PC-3 (cell line): Measurements from ENCODE around the gene OSBPL6. TPM values are rescaled to one million over a fixed set of nuclear protein-coding genes. Genes with fewer than 3 reads are reported as not detected.

Source experiments
- ATAC-seq: fragments of 200-7000 bp; cut with Tn5 transposase; 2 replicates; pipeline ENCODE4 v1.9.1; 2020; ENCODE audit warnings: mild to moderate bottlenecking, moderate library complexity
- BruUV-seq: library from RNA; stranded (reverse); fragments of 400-500 nt; replicated peaks from 2 replicates; lab custom pipeline; 2021; lab: Mats Ljungman, UMichigan
- CTCF ChIA-PET: fragments of 300-600 bp; sonication (Branson Sonifier 250); formaldehyde crosslinking; loops from one replicate; lab custom pipeline; 2022; ENCODE audit warnings: antibody characterized with exemption; lab: Charles Lee
- POLR2A ChIA-PET: fragments of 300-600 bp; sonication (Branson Sonifier 250); formaldehyde crosslinking; loops from one replicate; lab custom pipeline; 2022; ENCODE audit warnings: antibody characterized with exemption; ENCODE audit not compliant: unreplicated experiment; lab: Charles Lee
- DNase-seq: peaks from one replicate; pipeline ENCODE4 v3.0.0-alpha.2; 2015
- H2AFZ ChIP-seq: fragments of 300-600 bp; sonication (generic); 2 replicates; pipeline ENCODE4 v1.6.0; 2016; ENCODE audit warnings: antibody characterized with exemption, low read length
- H3F3A ChIP-seq: fragments of 300-600 bp; sonication (generic); one replicate; pipeline ENCODE4 v1.6.0; 2017; ENCODE audit warnings: antibody characterized with exemption, low read length, control low read depth, mild to moderate bottlenecking; ENCODE audit not compliant: unreplicated experiment
- H3K27ac ChIP-seq: fragments of 300-600 bp; sonication (generic); 2 replicates; pipeline ENCODE4 v1.5.1; 2016; ENCODE audit warnings: mild to moderate bottlenecking, low read length
- H3K27me3 ChIP-seq: fragments of 300-600 bp; sonication (generic); 2 replicates; pipeline ENCODE4 v1.6.1; 2016; ENCODE audit warnings: low read length, mixed read lengths
- H3K36me3 ChIP-seq: fragments of 300-600 bp; sonication (generic); 2 replicates; pipeline ENCODE4 v1.6.1; 2016; ENCODE audit warnings: low read depth, mixed run types, low read length, mixed read lengths
- H3K4me1 ChIP-seq: fragments of 300-600 bp; sonication (generic); 2 replicates; pipeline ENCODE4 v1.5.1; 2016; ENCODE audit warnings: low read length; ENCODE audit not compliant: insufficient read depth
- H3K4me2 ChIP-seq: fragments of 300-600 bp; sonication (generic); 2 replicates; pipeline ENCODE4 v1.6.0; 2016; ENCODE audit warnings: low read length
- H3K4me3 ChIP-seq: fragments of 300-600 bp; sonication (generic); 2 replicates; pipeline ENCODE4 v1.5.1; 2016; ENCODE audit warnings: mild to moderate bottlenecking, low read length, mixed read lengths
- H3K79me2 ChIP-seq: fragments of 300-600 bp; sonication (generic); 2 replicates; pipeline ENCODE4 v1.6.1; 2017; ENCODE audit warnings: low read length, mixed read lengths
- H3K9ac ChIP-seq: fragments of 300-600 bp; sonication (generic); 2 replicates; pipeline ENCODE4 v1.6.0; 2016; ENCODE audit warnings: mild to moderate bottlenecking, low read length
- H3K9me2 ChIP-seq: fragments of 300-600 bp; sonication (generic); replicated peaks from 2 replicates; pipeline ENCODE4 v1.6.1; 2016; ENCODE audit warnings: mixed run types, low read length, mixed read lengths
- H3K9me3 ChIP-seq: fragments of 300-600 bp; sonication (generic); 2 replicates; pipeline ENCODE4 v1.6.1; 2016; ENCODE audit warnings: low read length, mixed read lengths
- H4K20me1 ChIP-seq: fragments of 300-600 bp; sonication (generic); 2 replicates; pipeline ENCODE4 v1.6.1; 2016; ENCODE audit warnings: low read length, mixed read lengths
- EZH2 ChIP-seq: fragments of 300-600 bp; sonication (generic); IDR thresholded peaks from one replicate; pipeline ENCODE4 v1.6.1; 2017; ENCODE audit warnings: antibody characterized with exemption, mild to moderate bottlenecking, low read length; ENCODE audit not compliant: unreplicated experiment
- EZH2phosphoT487 ChIP-seq: fragments of 300-600 bp; sonication (generic); IDR thresholded peaks from 2 replicates; pipeline ENCODE4 v1.6.1; 2018; ENCODE audit warnings: mild to moderate bottlenecking, antibody characterized with exemption, low read length, borderline replicate concordance
- intact Hi-C: fragments of 100-400 bp; cut with micrococcal nuclease; formaldehyde crosslinking; loops from 2 replicates; pipeline ENCODE4 v1.9.0; 2023
- total RNA-seq: library from RNA; depleted of rRNA; stranded (reverse); fragments of >200 nt; gene quantifications from 2 replicates; pipeline ENCODE4 v1.2.3, GENCODE V29; 2014
- TF ChIP-seq, protein P1 (sequence below): fragments of 300-600 bp; sonication (generic); conservative IDR thresholded peaks from 2 replicates; pipeline ENCODE4 v1.5.1; 2017; ENCODE audit warnings: antibody characterized with exemption, low read depth, mild to moderate bottlenecking, low read length

OSBPL6 gene
- total RNA-seq, 1 experiment from 2014 or later, result 4.0 TPM

DNA sequence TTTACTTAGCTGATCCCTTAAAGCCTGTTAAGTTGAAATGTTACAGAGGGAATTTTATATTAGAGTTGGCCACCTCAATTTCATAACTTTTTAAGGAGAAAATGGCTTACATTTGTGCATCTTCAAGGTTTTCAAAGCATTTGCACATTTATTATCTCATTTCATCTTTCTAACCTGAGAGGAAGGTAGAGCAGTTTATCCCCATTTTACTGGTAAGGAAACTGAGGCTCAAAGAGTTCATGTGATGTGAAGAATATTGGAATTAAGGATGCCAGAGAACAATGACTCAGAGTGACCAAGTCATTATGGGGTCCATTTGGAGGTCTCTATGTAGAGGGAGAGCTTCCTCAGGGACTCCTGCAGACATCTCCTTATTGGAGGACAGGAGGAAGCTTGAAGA is 221.7 kb downstream of the OSBPL6 start:
- no peak overlapping the region for H3K4me2 ChIP-seq
- intact Hi-C loops, result loop anchor here (5.0 to 10.0 kb wide), 3 partner anchors 434 to 631 kb away; no protein-coding TSS in a partner anchor
- H4K20me1 ChIP-seq, result no peaks in the 10 kb centered on the region
- no peaks in the 10 kb centered on the region for H3K9me2 ChIP-seq
- H3K9ac ChIP-seq, result no peak overlapping the region
- H2AFZ ChIP-seq, result no peak overlapping the region
- no peaks in the 10 kb centered on the region for H3K27me3 ChIP-seq
- BruUV-seq, result no TSS peak
- ChIA-PET CTCF (no interaction called here), POLR2A (interaction anchor here (0.6 kb wide), 1 partner anchor 285 kb away, joined by 4 read pairs; no protein-coding TSS in a partner anchor)
- H3K4me3 ChIP-seq, result no peak overlapping the region
- H3K4me1 ChIP-seq, result peaks cover 6% of the 10 kb centered on the region; the same call in 1 of the 2 replicates
- ATAC-seq (no peak), DNase-seq (no peak)
- no peaks in the 10 kb centered on the region for H3K36me3 ChIP-seq
- H3F3A ChIP-seq, result no peaks in the 10 kb centered on the region
- no peak overlapping the region for H3K27ac ChIP-seq
- no peaks in the 10 kb centered on the region for H3K9me3 ChIP-seq
- H3K79me2 ChIP-seq, result no peaks in the 10 kb centered on the region
- no peak for TF ChIP-seq EZH2
- TF ChIP-seq EZH2phosphoT487, result no peak
- TF ChIP-seq, protein P1, sequence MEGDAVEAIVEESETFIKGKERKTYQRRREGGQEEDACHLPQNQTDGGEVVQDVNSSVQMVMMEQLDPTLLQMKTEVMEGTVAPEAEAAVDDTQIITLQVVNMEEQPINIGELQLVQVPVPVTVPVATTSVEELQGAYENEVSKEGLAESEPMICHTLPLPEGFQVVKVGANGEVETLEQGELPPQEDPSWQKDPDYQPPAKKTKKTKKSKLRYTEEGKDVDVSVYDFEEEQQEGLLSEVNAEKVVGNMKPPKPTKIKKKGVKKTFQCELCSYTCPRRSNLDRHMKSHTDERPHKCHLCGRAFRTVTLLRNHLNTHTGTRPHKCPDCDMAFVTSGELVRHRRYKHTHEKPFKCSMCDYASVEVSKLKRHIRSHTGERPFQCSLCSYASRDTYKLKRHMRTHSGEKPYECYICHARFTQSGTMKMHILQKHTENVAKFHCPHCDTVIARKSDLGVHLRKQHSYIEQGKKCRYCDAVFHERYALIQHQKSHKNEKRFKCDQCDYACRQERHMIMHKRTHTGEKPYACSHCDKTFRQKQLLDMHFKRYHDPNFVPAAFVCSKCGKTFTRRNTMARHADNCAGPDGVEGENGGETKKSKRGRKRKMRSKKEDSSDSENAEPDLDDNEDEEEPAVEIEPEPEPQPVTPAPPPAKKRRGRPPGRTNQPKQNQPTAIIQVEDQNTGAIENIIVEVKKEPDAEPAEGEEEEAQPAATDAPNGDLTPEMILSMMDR, result no peak

DNA sequence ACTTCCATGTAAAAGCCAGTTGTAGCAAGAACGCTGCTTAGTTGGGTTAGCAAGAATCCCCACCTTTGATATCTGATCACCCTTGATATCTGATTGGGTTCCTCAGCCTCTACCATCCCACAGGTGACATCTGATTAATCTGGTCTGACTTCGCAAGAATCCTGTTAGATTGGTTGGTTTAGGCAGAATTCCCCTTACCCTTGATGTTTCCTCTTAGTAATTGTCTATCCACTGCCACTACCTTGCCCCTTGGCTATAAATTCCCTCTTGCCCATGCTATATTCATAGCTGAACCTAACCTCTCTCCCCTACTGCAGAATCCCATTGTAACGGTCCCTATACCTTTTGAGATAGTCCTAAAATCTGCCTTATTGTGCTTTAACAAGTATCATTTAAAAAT is 223.6 kb downstream of the OSBPL6 start:
- Histone ChIP-seq H3F3A (no peaks in the 10 kb centered on the region), H3K4me1 (peaks cover 6% of the 10 kb centered on the region; the same call in 1 of the 2 replicates), H3K36me3 (no peaks in the 10 kb centered on the region), H3K9me3 (no peaks in the 10 kb centered on the region), H3K9me2 (no peaks in the 10 kb centered on the region), H3K9ac (no peak overlapping the region), H2AFZ (no peak overlapping the region), H4K20me1 (no peaks in the 10 kb centered on the region), H3K27me3 (no peaks in the 10 kb centered on the region), H3K4me3 (no peak overlapping the region), H3K27ac (no peak overlapping the region), H3K4me2 (no peak overlapping the region), H3K79me2 (no peaks in the 10 kb centered on the region)
- ATAC-seq (no peak), DNase-seq (no peak)
- no TSS peak for BruUV-seq
- intact Hi-C loops, result loop anchor here (2.0 to 10.0 kb wide), 4 partner anchors 109 to 633 kb away; no protein-coding TSS in a partner anchor
- POLR2A ChIA-PET, result no interaction called here
- no peak for TF ChIP-seq EZH2phosphoT487
- TF ChIP-seq, protein P1, result no peak
- TF ChIP-seq EZH2, result no peak
- CTCF ChIA-PET, result interaction anchor here (1.7 kb wide), 1 partner anchor 286 kb away, joined by 5 read pairs; no protein-coding TSS in a partner anchor

DNA sequence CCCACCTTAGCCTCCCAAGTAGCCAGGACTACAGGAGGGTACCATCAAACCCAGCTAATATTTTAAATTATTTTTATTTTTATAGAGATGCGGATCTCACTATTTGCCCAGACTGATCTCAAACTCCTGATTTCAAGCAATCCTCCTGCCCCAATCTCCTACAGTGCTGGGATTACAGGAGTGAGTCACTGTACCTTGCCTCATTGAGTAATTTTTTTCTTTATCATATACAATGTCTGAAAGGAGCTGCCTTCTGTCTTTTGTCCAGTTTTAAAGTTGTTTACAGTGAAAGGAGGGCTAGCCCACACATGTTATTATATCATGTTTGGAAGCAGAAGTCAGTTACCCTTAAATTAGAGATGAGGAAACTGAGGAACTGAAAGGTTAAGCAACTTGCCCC is 224.1 kb downstream of the OSBPL6 start:
- Histone ChIP-seq H3K27me3 (no peaks in the 10 kb centered on the region), H3K9me3 (no peaks in the 10 kb centered on the region), H2AFZ (no peak overlapping the region), H3K36me3 (no peaks in the 10 kb centered on the region), H3K4me2 (no peak overlapping the region), H3K4me1 (peaks cover 6% of the 10 kb centered on the region; the same call in 1 of the 2 replicates), H4K20me1 (no peaks in the 10 kb centered on the region), H3K9ac (no peak overlapping the region), H3F3A (no peaks in the 10 kb centered on the region), H3K4me3 (no peak overlapping the region), H3K79me2 (no peaks in the 10 kb centered on the region), H3K9me2 (no peaks in the 10 kb centered on the region), H3K27ac (no peak overlapping the region)
- TF ChIP-seq EZH2phosphoT487, result no peak
- TF ChIP-seq EZH2, result no peak
- TF ChIP-seq, protein P1, result no peak
- intact Hi-C loops, result loop anchor here (2.0 to 10.0 kb wide), 4 partner anchors 110 to 634 kb away; no protein-coding TSS in a partner anchor
- peak; percentile 24 for DNase-seq
- ChIA-PET CTCF (interaction anchor here (1.0 to 1.7 kb wide), 3 partner anchors 110 to 286 kb away, joined by 4 to 5 read pairs (median 4); no protein-coding TSS in a partner anchor), POLR2A (no interaction called here)
- no TSS peak for BruUV-seq
- ATAC-seq, result no peak
